Lower lobe of right lung (tissue), 2 donors: ENCODE results near the gene PIWIL1. TPM values are rescaled to one million over a fixed set of nuclear protein-coding genes. Genes with fewer than 3 reads are reported as not detected.

Source experiments
- ATAC-seq, 2 donors: fragments of 200-7000 bp; cut with Tn5 transposase; one replicate each; pipeline ENCODE4 v1.9.1; 2020 to 2022; ENCODE audit warnings: mild to moderate bottlenecking in 2 of 2, moderate library complexity in 2 of 2
- DNase-seq: peaks from one replicate; pipeline ENCODE4 v3.0.0-alpha.2; 2020
- H3K27ac ChIP-seq: fragments of 200-600 bp; one replicate; pipeline ENCODE4 v1.8.0; 2022
- H3K27me3 ChIP-seq: fragments of 200-600 bp; one replicate; pipeline ENCODE4 v1.8.0; 2022; ENCODE audit warnings: low read depth
- H3K36me3 ChIP-seq: fragments of 200-600 bp; one replicate; pipeline ENCODE4 v1.8.0; 2022; ENCODE audit warnings: mild to moderate bottlenecking
- H3K4me1 ChIP-seq: fragments of 200-600 bp; one replicate; pipeline ENCODE4 v1.8.0; 2022
- H3K4me3 ChIP-seq: fragments of 200-600 bp; one replicate; pipeline ENCODE4 v1.8.0; 2022; ENCODE audit warnings: mild to moderate bottlenecking
- H3K9me3 ChIP-seq: fragments of 200-600 bp; one replicate; pipeline ENCODE4 v1.8.0; 2022
- CTCF ChIP-seq: fragments of 200-600 bp; IDR thresholded peaks from one replicate; pipeline ENCODE4 v1.8.0; 2022; ENCODE audit warnings: antibody characterized with exemption, mild to moderate bottlenecking
- intact Hi-C: fragments of 100-400 bp; cut with DNase I; formaldehyde crosslinking; loops from one replicate; pipeline ENCODE4 v1.11.0; 2022
- total RNA-seq: library from RNA; stranded (reverse); fragmentation: NEBNext Ultra II Directional; extraction: Animal tissue kit (Norgen Biotek cat#: 25700); gene quantifications from one replicate; pipeline ENCODE4 v1.2.1, GENCODE V29; 2021
- donor health status: DM: no; HTN: yes; CAD: no; lungs with severe emphysema.

PIWIL1 gene
- total RNA-seq, 1 donor from 2014 or later = not detected

GRCh38 chr12:130331146-130331545, 6.5 kb upstream of the PIWIL1 start:
- no peak for TF ChIP-seq CTCF
- DNase-seq (no peak), ATAC-seq (no peak)
- intact Hi-C loops = loop anchor here (10.0 kb wide), 1 partner anchor 286 kb away; no protein-coding TSS in a partner anchor
- no peak overlapping the region for H3K27ac ChIP-seq
- no peaks in the 10 kb centered on the region for H3K36me3 ChIP-seq
- no peaks in the 10 kb centered on the region for H3K4me1 ChIP-seq
- no peaks in the 10 kb centered on the region for H3K9me3 ChIP-seq
- no peak overlapping the region for H3K4me3 ChIP-seq
- H3K27me3 ChIP-seq = peaks cover 14% of the 10 kb centered on the region

GRCh38 chr12:130333341-130333740, 4.3 kb upstream of the PIWIL1 start:
- no peak overlapping the region for H3K27ac ChIP-seq
- intact Hi-C loops = loop anchor here (10.0 kb wide), 1 partner anchor 289 kb away; no protein-coding TSS in a partner anchor
- no peak for DNase-seq
- no peak for TF ChIP-seq CTCF
- ATAC-seq = no peak
- H3K4me3 ChIP-seq = no peak overlapping the region
- H3K4me1 ChIP-seq = no peaks in the 10 kb centered on the region
- no peaks in the 10 kb centered on the region for H3K9me3 ChIP-seq
- peaks cover 14% of the 10 kb centered on the region for H3K27me3 ChIP-seq
- H3K36me3 ChIP-seq = no peaks in the 10 kb centered on the region

GRCh38 chr12:130334399-130334798, 3.3 kb upstream of the PIWIL1 start:
- DNase-seq (no peak), ATAC-seq (no peak)
- Histone ChIP-seq H3K4me3 (no peak overlapping the region), H3K36me3 (no peaks in the 10 kb centered on the region), H3K9me3 (no peaks in the 10 kb centered on the region), H3K4me1 (no peaks in the 10 kb centered on the region), H3K27ac (no peak overlapping the region), H3K27me3 (peaks cover 21% of the 10 kb centered on the region)
- no peak for TF ChIP-seq CTCF
- intact Hi-C loops = loop anchor here (10.0 kb wide), 1 partner anchor 290 kb away; no protein-coding TSS in a partner anchor

GRCh38 chr12:130334937-130335336, 2.8 kb upstream of the PIWIL1 start:
- ATAC-seq = no peak
- TF ChIP-seq CTCF = no peak
- Histone ChIP-seq H3K27ac (no peak overlapping the region), H3K27me3 (peaks cover 21% of the 10 kb centered on the region), H3K4me1 (no peaks in the 10 kb centered on the region), H3K4me3 (no peak overlapping the region), H3K9me3 (no peaks in the 10 kb centered on the region), H3K36me3 (no peaks in the 10 kb centered on the region)
- intact Hi-C loops = loop anchor here (10.0 kb wide), 1 partner anchor 290 kb away; no protein-coding TSS in a partner anchor
- no peak for DNase-seq

- TF ChIP-seq CTCF = peak; percentile 72
- intact Hi-C loops = loop anchor here (10.0 kb wide), 1 partner anchor 291 kb away; no protein-coding TSS in a partner anchor
- H3K9me3 ChIP-seq = no peaks in the 10 kb centered on the region
- DNase-seq (no peak), ATAC-seq (peak in 1 of 2 donors; percentile 54)
- no peaks in the 10 kb centered on the region for H3K4me1 ChIP-seq
- no peak overlapping the region for H3K4me3 ChIP-seq
- no peak overlapping the region for H3K27ac ChIP-seq
- peaks cover 21% of the 10 kb centered on the region for H3K27me3 ChIP-seq
- H3K36me3 ChIP-seq = no peaks in the 10 kb centered on the region
Observed at GRCh38 chr12:130335517-130336392, 1.9 kb upstream of the PIWIL1 start.
